Measurements from ENCODE around the gene GRK2.

- no peak for TF ChIP-seq CTCF (IDR thresholded peaks at IDR 0.05)
- TF ChIP-seq EZH2 (IDR thresholded peaks at IDR 0.05) = no peak
Measured at GRCh38 chr11:67309661-67310061, 43.4 kb downstream of the GRK2 start.

Data from neural progenitor cell (in vitro differentiated cells).